Suprapubic skin (tissue), 4 donors: ENCODE results near the gene SPC24. TPM values are rescaled to one million over a fixed set of nuclear protein-coding genes. Genes with fewer than 3 reads are reported as not detected.
"Not testable (repeated sequence)": the region's sequence is repeated elsewhere in the genome, so short reads cannot be mapped to it uniquely, and the experiment has no call there.

ENCODE experiments used
- DNase-seq, 2 donors: peaks; one replicate each; pipeline ENCODE4 v3.0.0-alpha.2; 2019; ENCODE audit warnings: low spot score in 2 of 2
- H3K27ac ChIP-seq: fragments of 200-600 bp; sonication (generic); one replicate; pipeline ENCODE4 v1.5.1; 2019
- H3K27me3 ChIP-seq: fragments of 200-600 bp; sonication (generic); one replicate; pipeline ENCODE4 v1.5.1; 2019
- H3K36me3 ChIP-seq: fragments of 200-600 bp; sonication (generic); one replicate; pipeline ENCODE4 v1.5.1; 2019
- H3K4me1 ChIP-seq: fragments of 200-600 bp; sonication (generic); one replicate; pipeline ENCODE4 v1.5.1; 2019
- H3K4me3 ChIP-seq: fragments of 200-600 bp; sonication (generic); one replicate; pipeline ENCODE4 v1.5.1; 2019; ENCODE audit warnings: mild to moderate bottlenecking
- H3K9me3 ChIP-seq: fragments of 200-600 bp; sonication (generic); one replicate; pipeline ENCODE4 v1.5.1; 2019
- CTCF ChIP-seq, 2 donors: fragments of 200-600 bp in 1 of 2; fragments of 450-650 bp in 1 of 2; sonication (generic) in 1 of 2; IDR thresholded peaks; one replicate each; pipeline ENCODE4 v1.5.1; 2016 to 2019; ENCODE audit warnings: antibody characterized with exemption in 2 of 2, mild to moderate bottlenecking in 1 of 2, moderate library complexity in 1 of 2
- EP300 ChIP-seq: sonication (generic); formaldehyde crosslinking; IDR thresholded peaks from one replicate; pipeline ENCODE4 v1.6.1; 2017; ENCODE audit warnings: antibody characterized with exemption
- POLR2A ChIP-seq, 2 donors: fragments of 450-650 bp; IDR thresholded peaks; one replicate each; pipeline ENCODE4 v1.6.1; 2017; ENCODE audit warnings: antibody characterized with exemption in 2 of 2, mild to moderate bottlenecking in 2 of 2, moderate library complexity in 2 of 2
- POLR2AphosphoS5 ChIP-seq, 3 donors: sonication (generic); formaldehyde crosslinking; IDR thresholded peaks; one replicate each; pipeline ENCODE4 v1.6.1; 2017; ENCODE audit warnings: antibody characterized with exemption in 3 of 3
- WGBS: methylation state at CpG from one replicate; pipeline ENCODE4 v1.1.5; 2018; 5-methylcytosine and 5-hydroxymethylcytosine counted together
- total RNA-seq, 4 donors: library from RNA; depleted of rRNA; stranded (reverse); fragments of >200 nt; gene quantifications; one replicate each; pipeline ENCODE4 v1.1.0, GENCODE V29; 2016

The SPC24 gene
- total RNA-seq, 4 donors from 2014 or later: 1.8 to 4.0 (median 3.7) TPM

GRCh38 chr19:11106477-11106876 is 49.1 kb downstream of the SPC24 start:
- TF ChIP-seq CTCF (IDR thresholded peaks at IDR 0.05) (no peak), EP300 (no peak), POLR2AphosphoS5 (IDR thresholded peaks at IDR 0.05) (no peak), POLR2A (IDR thresholded peaks at IDR 0.05) (no peak)
- Histone ChIP-seq H3K9me3 (no peaks in the 10 kb centered on the region), H3K4me1 (no peaks in the 10 kb centered on the region), H3K27ac (no peak overlapping the region), H3K27me3 (no peaks in the 10 kb centered on the region), H3K4me3 (no peak overlapping the region), H3K36me3 (peaks cover 96% of the 10 kb centered on the region)
- DNase-seq: no peak
- WGBS: 88% methylated on average over 13 of the region's 13 CpGs

GRCh38 chr19:11105014-11105636 is 50.5 kb downstream of the SPC24 start:
- Histone ChIP-seq H3K4me1 (no peaks in the 10 kb centered on the region), H3K27ac (no peak overlapping the region), H3K9me3 (no peaks in the 10 kb centered on the region), H3K4me3 (no peak overlapping the region), H3K36me3 (peaks cover 86% of the 10 kb centered on the region), H3K27me3 (no peaks in the 10 kb centered on the region)
- no peak for TF ChIP-seq POLR2AphosphoS5 (IDR thresholded peaks at IDR 0.05)
- no peak for TF ChIP-seq EP300
- TF ChIP-seq POLR2A (IDR thresholded peaks at IDR 0.05): no peak
- no peak for TF ChIP-seq CTCF (IDR thresholded peaks at IDR 0.05)
- DNase-seq: no peak
- WGBS: 92% methylated on average over 35 of the region's 36 CpGs

DNA sequence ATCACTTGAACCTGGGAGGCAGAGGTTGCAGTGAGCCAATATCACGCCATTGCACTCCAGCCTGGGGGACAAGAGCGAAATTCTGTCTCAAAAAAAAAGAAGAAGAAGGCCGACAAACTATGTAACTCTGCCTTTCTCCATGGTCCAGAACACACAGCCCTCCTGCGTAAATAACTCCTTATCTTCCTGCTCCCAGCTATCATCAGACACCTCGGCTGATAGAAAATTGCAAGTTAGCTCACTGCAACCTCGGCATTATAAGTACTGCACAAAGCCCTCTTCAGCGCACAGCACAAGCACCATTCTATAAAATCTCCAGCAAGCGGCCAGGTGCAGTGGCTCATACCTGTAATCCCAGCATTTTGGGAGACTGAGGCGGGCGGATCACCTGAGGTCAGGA is 51.9 kb downstream of the SPC24 start:
- not testable (repeated sequence) for H3K4me3 ChIP-seq, H3K27me3 ChIP-seq, H3K4me1 ChIP-seq, H3K9me3 ChIP-seq, H3K27ac ChIP-seq, DNase-seq
- peaks cover 72% of the 10 kb centered on the region for H3K36me3 ChIP-seq
- WGBS: 93% methylated on average over 8 of the region's 10 CpGs

DNA sequence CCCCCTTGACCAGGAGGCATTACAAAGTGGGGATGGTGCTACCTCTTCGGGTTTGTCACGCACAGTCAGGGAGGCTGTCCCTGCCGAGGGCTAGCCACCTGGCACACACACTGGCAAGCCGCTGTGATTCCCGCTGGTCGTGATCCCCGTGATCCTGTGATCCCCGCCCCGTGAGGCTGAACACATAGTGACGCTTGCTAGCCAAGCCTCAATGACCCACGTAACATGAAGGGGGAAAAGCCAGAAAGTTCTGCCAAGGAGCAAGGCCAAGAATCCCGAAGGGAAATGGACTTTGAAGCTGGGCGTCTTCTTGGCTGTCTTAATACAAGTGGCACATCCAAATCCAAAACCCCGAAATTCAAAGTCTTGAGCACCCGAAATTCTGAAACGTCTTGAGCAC is 52.6 kb downstream of the SPC24 start:
- no peak for DNase-seq
- no peaks in the 10 kb centered on the region for H3K27me3 ChIP-seq
- H3K27ac ChIP-seq: no peak overlapping the region
- H3K9me3 ChIP-seq: no peaks in the 10 kb centered on the region
- no peak overlapping the region for H3K4me3 ChIP-seq
- 94% methylated on average over 15 of the region's 16 CpGs for WGBS
- H3K36me3 ChIP-seq: peaks cover 66% of the 10 kb centered on the region
- no peaks in the 10 kb centered on the region for H3K4me1 ChIP-seq
- TF ChIP-seq CTCF (IDR thresholded peaks at IDR 0.05) (no peak), POLR2A (IDR thresholded peaks at IDR 0.05) (no peak), EP300 (no peak), POLR2AphosphoS5 (IDR thresholded peaks at IDR 0.05) (no peak)

DNA sequence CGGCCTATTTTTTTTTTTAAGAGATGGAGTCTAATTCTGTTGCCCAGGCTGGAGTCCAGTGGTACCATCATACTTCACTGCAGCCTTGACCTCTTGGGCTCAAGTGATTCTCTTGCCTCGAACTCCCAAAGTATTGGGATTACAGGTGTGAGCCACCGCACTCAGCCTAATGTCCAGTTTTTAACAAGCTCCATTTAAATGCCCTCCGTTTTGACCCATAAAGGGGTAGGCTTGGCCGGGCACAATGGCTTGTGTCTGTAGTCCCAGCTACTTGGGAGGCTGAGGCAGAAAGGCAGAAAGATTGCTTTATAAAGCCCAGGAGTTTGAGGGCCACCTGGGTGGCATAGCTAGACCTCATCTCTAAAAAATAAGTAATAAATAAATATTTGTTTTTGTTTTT is 54.5 kb downstream of the SPC24 start:
- no peak overlapping the region for H3K4me3 ChIP-seq
- H3K9me3 ChIP-seq: no peaks in the 10 kb centered on the region
- 94% methylated on average over 5 of the region's 5 CpGs for WGBS
- peaks cover 48% of the 10 kb centered on the region for H3K36me3 ChIP-seq
- peaks cover 8% of the 10 kb centered on the region for H3K4me1 ChIP-seq
- DNase-seq: no peak
- no peak for TF ChIP-seq CTCF (IDR thresholded peaks at IDR 0.05)
- no peak for TF ChIP-seq POLR2A (IDR thresholded peaks at IDR 0.05)
- TF ChIP-seq EP300: no peak
- TF ChIP-seq POLR2AphosphoS5 (IDR thresholded peaks at IDR 0.05): no peak
- no peaks in the 10 kb centered on the region for H3K27me3 ChIP-seq
- H3K27ac ChIP-seq: no peak overlapping the region

DNA sequence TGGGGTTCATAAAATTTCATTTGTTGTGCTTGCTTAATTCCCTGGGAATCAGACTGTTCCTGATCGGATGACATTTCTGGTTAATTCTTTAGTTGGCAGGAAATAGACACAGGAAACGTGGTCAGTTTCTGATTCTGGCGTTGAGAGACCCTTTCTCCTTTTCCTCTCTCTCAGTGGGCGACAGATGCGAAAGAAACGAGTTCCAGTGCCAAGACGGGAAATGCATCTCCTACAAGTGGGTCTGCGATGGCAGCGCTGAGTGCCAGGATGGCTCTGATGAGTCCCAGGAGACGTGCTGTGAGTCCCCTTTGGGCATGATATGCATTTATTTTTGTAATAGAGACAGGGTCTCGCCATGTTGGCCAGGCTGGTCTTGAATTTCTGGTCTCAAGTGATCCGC is 55.5 kb downstream of the SPC24 start:
- peaks cover 18% of the 10 kb centered on the region for H3K4me1 ChIP-seq
- DNase-seq: no peak
- 79% methylated on average over 12 of the region's 12 CpGs for WGBS
- no peak overlapping the region for H3K4me3 ChIP-seq
- TF ChIP-seq CTCF (IDR thresholded peaks at IDR 0.05) (no peak), POLR2AphosphoS5 (IDR thresholded peaks at IDR 0.05) (no peak), EP300 (no peak), POLR2A (IDR thresholded peaks at IDR 0.05) (no peak)
- peaks cover 38% of the 10 kb centered on the region for H3K36me3 ChIP-seq
- H3K9me3 ChIP-seq: no peaks in the 10 kb centered on the region
- no peak overlapping the region for H3K27ac ChIP-seq
- no peaks in the 10 kb centered on the region for H3K27me3 ChIP-seq
